Kidney capillary endothelial cell (primary cell): ENCODE results near the gene CDK2AP2.
"Not testable (repeated sequence)": the region's sequence is repeated elsewhere in the genome, so short reads cannot be mapped to it uniquely, and the experiment has no call there.

ENCODE experiments used
- DNase-seq: peaks from one replicate; pipeline ENCODE4 v3.0.0-alpha.2; 2018; ENCODE audit warnings: low spot score

CDK2AP2 gene

DNA sequence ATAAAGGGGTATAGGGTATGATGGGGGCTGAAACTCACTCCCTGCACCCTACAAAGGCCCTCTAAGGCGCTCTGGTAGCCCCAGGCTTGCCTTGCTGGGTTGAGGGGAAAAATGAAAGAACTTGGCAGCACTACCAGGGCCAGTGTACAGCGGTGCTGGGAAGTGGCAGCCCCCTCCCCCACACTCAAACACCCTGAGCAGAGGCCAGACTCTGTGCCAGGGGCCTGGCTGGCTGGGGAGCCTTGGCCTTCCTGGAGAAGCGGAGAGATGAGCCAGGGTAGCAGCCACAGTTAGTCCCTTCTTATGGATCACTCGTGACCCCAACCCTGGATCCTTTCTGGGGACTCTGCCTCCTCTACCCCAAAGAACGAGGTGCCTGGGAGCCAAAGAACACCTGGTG, 41.6 kb downstream of the CDK2AP2 start:
- no peak for DNase-seq

DNA sequence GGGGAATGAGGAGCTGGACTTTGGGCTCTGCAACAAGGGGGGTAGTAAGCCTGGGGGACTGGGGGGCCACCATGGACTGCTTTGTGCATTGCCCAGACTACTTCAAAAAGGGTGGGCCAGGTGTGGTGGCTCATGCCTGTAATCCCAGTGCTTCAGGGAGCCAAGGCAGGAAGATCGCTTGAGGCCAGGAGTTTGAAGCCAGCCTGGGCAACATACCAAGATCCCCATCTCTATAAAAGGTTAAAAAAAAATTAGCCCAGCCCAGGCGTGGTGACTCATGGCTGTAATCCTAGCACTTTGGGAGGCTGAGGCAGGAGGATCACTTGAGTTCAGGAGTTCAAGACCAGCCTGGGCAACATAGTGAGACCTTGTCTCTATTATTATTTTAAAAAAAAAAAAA, 42.4 kb downstream of the CDK2AP2 start:
- DNase-seq: not testable (repeated sequence)

DNA sequence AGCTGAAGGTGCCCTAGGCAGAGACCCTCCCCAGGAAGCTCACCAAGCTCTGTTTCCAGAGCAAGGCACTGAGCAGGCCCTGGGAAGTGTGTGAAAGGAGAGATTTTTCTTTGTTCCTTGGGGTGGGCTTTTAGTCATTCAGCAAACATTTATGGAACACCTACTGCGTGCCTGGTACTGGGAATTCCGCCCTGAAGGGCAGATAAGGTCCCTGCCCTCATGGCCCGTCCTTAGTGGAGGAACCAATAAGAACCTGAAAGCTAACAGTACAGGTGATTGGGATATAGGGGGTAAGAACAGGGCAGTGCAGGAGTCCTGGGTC, 42.8 kb downstream of the CDK2AP2 start:
- DNase-seq: no peak

DNA sequence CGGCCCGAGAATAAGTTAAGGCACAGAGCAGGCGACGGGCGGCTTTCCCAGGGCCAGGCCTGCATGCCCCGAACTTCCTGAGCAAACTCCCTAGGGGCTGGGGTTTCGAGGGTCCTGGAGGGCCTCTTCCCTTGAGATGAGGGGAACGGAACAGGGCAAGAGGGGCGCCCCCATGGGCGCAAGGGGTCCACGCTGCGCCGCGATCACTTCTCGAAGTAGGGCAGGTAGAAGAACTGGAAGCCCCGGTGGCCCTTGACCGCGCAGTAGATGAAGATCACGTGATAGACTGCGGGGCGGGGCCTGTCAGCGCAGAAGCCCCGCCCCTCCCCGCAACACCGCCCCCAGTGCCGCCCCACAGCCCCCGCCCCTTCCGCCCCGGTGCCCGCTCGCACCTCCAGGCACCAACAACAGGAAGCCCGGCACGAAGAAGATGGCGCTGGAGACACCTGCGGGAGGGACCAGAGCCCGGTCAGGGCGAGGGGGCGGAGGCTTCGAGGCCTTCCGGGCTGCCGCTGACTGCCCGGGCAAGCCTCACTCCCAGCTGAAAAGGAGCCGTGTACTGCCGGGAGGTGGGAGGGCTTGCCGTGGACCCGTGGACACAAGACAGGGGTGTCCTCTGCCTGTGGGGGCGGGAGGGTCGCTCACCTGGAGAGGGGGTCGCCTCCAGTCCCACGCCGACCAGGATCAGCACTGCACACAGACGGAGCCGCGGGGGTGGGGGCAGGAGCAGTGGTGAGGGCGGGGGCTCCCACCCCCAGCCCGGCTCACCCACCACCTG, 43.4 kb downstream of the CDK2AP2 start:
- DNase-seq: peak; percentile 74

- no peak for DNase-seq
Observed at GRCh38 chr11:67463680-67464410, 44.1 kb downstream of the CDK2AP2 start.

DNA sequence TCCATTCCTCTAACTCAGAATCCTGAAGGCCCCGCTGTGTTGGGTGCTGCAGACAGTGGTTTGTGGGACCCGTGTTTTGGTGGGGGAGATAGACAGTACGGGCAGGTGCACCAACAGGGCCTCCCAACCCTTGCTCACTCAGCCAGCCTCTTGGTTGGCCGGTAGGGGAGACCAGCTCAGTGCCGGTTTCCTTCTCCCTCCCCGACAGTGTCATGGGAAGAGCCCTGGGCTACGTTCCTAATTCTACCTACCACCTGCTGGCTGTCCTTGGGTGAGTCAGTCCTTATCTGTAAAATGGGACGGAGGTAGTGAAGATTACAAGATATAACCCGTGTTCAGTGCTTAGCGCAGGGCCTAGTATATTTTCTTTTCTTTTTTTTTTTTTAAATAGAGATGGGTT, 44.8 kb downstream of the CDK2AP2 start:
- DNase-seq: no peak

- DNase-seq: no peak
Observed at GRCh38 chr11:67458266-67458665, 49.7 kb downstream of the CDK2AP2 start.

DNA sequence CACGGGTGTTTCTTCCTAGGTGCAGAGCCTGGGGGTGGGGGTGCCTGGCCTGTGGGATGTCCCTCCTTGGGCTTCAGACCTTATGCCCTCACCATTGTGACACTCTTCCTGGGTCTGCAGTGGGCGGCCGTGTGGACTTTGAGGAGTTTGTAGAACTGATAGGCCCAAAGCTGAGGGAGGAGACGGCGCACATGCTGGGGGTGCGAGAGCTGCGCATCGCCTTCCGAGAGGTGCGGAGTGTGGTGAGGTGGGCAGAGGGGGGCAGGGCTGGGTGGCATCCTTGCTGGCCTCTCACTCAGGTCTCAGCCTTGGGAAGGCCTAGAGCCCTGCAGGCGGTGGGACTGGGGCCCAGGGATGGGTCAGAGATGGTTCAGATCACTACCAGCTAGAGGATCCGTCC, 50.5 kb downstream of the CDK2AP2 start:
- DNase-seq: no peak
